A673 (cell line): ENCODE data around the gene NUDT21.

Experiments used
- CTCF ChIP-seq: fragments of 300-800, 200-600 bp; sonication (generic); conservative IDR thresholded peaks from 2 replicates; pipeline ENCODE4 v1.5.1; 2017; ENCODE audit warnings: low read depth, mild to moderate bottlenecking, antibody characterized with exemption, low read length, moderate library complexity, mixed read lengths
- EZH2 ChIP-seq: fragments of 200-600 bp; sonication (generic); IDR thresholded peaks from 2 replicates; pipeline ENCODE4 v1.6.1; 2017; ENCODE audit warnings: borderline replicate concordance, low read depth, mild to moderate bottlenecking, mixed read lengths, antibody characterized with exemption, low read length; ENCODE audit not compliant: poor library complexity, severe bottlenecking

GRCh38 chr16:56447286-56447685 lies 3.8 kb downstream of the NUDT21 start:
- TF ChIP-seq CTCF: no peak
- no peak for TF ChIP-seq EZH2
